HG02678 (cell line): ENCODE measurements around the gene CX3CL1.
A peak's percentile ranks its signal among the peaks of the same experiment; 100 is the strongest.
"Not testable (repeated sequence)": the region's sequence is repeated elsewhere in the genome, so short reads cannot be mapped to it uniquely, and the experiment has no call there.

Experiments used
- ATAC-seq: cut with Tn5 transposase; IDR thresholded peaks from one replicate; pipeline ENCODE4 v1.9.1; 2021; ENCODE audit warnings: mild to moderate bottlenecking, moderate library complexity; ENCODE audit not compliant: unreplicated experiment

Gene CX3CL1

GRCh38 chr16:57356547-57356946 is 15.7 kb upstream of the CX3CL1 start:
- ATAC-seq: no peak

- ATAC-seq: peak; percentile 46
Observed at GRCh38 chr16:57357330-57358085, 14.8 kb upstream of the CX3CL1 start.

- ATAC-seq: no peak
Observed at GRCh38 chr16:57358086-57358420, 14.2 kb upstream of the CX3CL1 start.

- peak; percentile 61 for ATAC-seq
Observed at GRCh38 chr16:57358527-57359095, 13.7 kb upstream of the CX3CL1 start, which contains the start of gene CCL22. CCL22 (plus strand) TSS chr16:57358783; CDS start chr16:57358817, 34 bp downstream.

GRCh38 chr16:57360321-57360935 is 11.9 kb upstream of the CX3CL1 start:
- ATAC-seq: no peak

GRCh38 chr16:57361404-57361803 is 10.9 kb upstream of the CX3CL1 start:
- ATAC-seq: no peak

- no peak for ATAC-seq
Observed at GRCh38 chr16:57364143-57364542, 8.1 kb upstream of the CX3CL1 start.

GRCh38 chr16:57366544-57367040 is 5.7 kb upstream of the CX3CL1 start:
- no peak for ATAC-seq

- ATAC-seq: no peak
Observed at GRCh38 chr16:57367116-57367752, 5.1 kb upstream of the CX3CL1 start.

- no peak for ATAC-seq
Observed at GRCh38 chr16:57371494-57372371, 557 bp upstream of the CX3CL1 start.

GRCh38 chr16:57373117-57373947 is 1.0 kb downstream of the CX3CL1 start:
- no peak for ATAC-seq

- ATAC-seq: no peak
Observed at GRCh38 chr16:57374067-57374534, 1.8 kb downstream of the CX3CL1 start.

- ATAC-seq: not testable (repeated sequence)
Observed at GRCh38 chr16:57374925-57375465, 2.7 kb downstream of the CX3CL1 start.

GRCh38 chr16:57376313-57376818 is 4.1 kb downstream of the CX3CL1 start:
- no peak for ATAC-seq

GRCh38 chr16:57377080-57377841 is 5.0 kb downstream of the CX3CL1 start:
- ATAC-seq: peak; percentile 72

GRCh38 chr16:57379579-57379978 is 7.3 kb downstream of the CX3CL1 start:
- ATAC-seq: no peak

GRCh38 chr16:57380671-57381462 is 8.6 kb downstream of the CX3CL1 start:
- no peak for ATAC-seq
